Measurements from ENCODE around the gene KCNMA1.

The KCNMA1 gene

DNA sequence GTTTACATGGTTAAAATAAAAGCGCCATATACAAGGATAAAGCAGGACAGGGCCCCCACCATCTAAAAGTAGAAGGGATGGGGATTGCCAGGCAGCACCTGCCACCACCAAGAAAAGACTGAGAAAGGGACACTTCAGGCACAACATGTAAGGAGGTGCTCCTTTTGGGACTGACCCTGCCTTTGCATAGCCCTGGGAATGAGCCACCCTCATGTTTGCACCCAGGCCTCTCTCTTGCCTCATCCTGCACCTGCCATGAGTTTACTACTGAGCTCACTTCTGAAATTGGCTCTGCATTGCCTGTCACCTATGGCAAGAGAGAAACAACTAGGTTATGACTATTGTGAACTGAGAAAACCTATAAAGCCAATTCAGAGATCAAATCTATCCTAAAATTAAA, 489.7 kb downstream of the KCNMA1 start:
- Histone ChIP-seq H3K9me3 (ENCODE audit: control insufficient read depth, low read length) (no peaks in the 10 kb centered on the region), H3K27me3 (replicated peaks; ENCODE audit: control insufficient read depth, insufficient read depth, low read length, poor library complexity, severe bottlenecking) (no peaks in the 10 kb centered on the region), H3K36me3 (ENCODE audit: control insufficient read depth, insufficient read depth, low read length) (no peaks in the 10 kb centered on the region), H3K27ac (ENCODE audit: insufficient read depth, low read length, poor library complexity, severe bottlenecking) (no peak overlapping the region), H3K4me1 (ENCODE audit: control insufficient read depth, insufficient read depth, low read length, poor library complexity, severe bottlenecking) (no peaks in the 10 kb centered on the region), H3K4me3 (ENCODE audit: insufficient read depth, low read depth, low read length, poor library complexity, severe bottlenecking) (no peak overlapping the region)
- DNase-seq = no peak

DNA sequence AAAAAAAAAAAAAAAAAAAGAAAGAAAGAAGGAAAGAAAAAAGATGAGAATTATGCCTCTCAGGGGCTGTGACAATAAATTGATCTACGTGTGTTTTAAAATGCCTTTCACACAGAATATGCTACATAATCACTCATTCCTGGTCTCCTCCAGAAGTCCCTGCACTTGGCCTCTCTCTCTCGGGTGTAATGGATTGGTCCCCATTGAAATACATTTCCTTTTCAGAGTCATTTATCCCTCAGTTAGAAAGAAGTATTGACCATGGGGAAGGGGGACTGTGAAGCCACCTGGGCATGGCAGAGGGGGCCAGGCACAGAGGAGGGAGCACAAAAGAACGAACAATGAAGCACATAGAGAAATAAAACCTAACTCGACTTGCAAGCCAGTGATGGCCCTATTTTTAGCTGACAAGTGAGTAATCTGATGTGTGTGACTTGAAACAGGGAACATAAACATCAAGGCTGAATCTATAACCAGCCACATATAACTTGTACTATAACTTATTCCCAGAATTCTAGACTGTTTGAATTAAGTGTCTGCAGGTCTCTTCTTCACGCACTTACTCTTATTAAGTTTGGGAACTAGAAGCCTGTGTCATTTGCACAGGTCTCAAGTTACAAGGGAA, 490.8 kb downstream of the KCNMA1 start:
- no peak for DNase-seq
- Histone ChIP-seq H3K27ac (ENCODE audit: insufficient read depth, low read length, poor library complexity, severe bottlenecking) (no peak overlapping the region), H3K4me1 (ENCODE audit: control insufficient read depth, insufficient read depth, low read length, poor library complexity, severe bottlenecking) (no peaks in the 10 kb centered on the region), H3K4me3 (ENCODE audit: insufficient read depth, low read depth, low read length, poor library complexity, severe bottlenecking) (no peak overlapping the region), H3K36me3 (ENCODE audit: control insufficient read depth, insufficient read depth, low read length) (no peaks in the 10 kb centered on the region), H3K9me3 (ENCODE audit: control insufficient read depth, low read length) (no peaks in the 10 kb centered on the region), H3K27me3 (replicated peaks; ENCODE audit: control insufficient read depth, insufficient read depth, low read length, poor library complexity, severe bottlenecking) (no peaks in the 10 kb centered on the region)

DNA sequence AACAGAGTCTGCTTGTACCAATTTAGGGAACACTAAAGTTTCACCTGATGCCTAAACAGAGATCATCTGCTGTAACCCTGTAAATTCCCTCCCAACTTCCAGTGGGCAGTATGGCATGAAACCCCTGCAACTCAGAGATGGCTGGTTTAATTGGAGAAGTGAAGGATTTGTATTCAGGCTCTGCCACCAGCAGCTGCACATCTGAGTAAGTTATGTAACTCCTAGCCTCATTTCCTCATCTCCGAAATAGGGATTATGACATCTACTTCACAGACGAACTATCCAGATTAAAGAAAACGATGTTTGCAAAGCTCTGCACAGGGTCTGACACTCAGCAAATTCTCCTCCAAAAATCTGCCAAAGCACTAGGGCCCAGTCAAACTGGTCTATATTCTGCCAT, 493.0 kb downstream of the KCNMA1 start:
- H3K27ac ChIP-seq (ENCODE audit: insufficient read depth, low read length, poor library complexity, severe bottlenecking) = no peak overlapping the region
- DNase-seq = no peak

DNA sequence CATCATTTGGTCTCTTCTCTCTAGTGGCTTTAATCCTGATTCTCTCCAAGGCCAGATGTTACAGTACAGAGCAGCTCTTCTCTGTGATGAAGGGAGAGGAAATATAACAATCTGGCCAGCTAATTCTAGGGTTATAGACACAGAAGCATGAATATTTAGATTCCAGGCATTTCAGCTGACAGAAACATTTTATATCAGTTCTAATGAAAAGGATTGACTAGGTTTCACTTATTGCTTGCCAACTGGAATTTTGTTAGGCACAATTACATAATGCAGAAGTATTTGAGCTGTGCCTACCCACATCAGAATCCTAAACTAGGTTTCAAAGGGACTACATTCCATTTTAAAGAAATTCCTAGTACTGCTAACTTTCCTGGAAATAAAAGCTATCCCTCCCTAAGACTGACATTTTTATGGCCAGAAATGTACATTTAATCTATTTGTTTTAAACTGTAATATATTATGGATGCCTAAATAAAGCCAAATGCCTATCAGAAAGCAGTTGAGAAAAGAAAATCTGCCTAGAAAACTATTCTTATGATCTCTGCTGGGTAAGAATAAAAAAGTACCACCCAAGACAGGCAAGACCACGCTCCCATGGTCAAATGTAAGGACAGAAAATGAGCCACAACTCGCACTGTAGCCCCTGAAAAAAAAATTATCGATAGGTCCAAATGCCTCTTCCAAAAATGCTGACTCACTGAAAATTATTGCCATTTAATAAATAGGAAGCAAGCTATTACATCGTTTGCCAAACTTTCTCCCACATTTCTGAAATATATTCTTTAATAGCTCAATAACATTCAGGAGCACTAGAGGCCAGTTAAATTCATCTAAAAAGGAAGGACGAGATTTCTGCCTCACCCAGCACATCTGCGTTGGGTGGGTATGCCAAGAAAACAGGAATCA, 498.1 kb downstream of the KCNMA1 start:
- no peak for DNase-seq
- Histone ChIP-seq H3K36me3 (ENCODE audit: control insufficient read depth, insufficient read depth, low read length) (no peaks in the 10 kb centered on the region), H3K27ac (ENCODE audit: insufficient read depth, low read length, poor library complexity, severe bottlenecking) (no peak overlapping the region), H3K4me3 (ENCODE audit: insufficient read depth, low read depth, low read length, poor library complexity, severe bottlenecking) (no peak overlapping the region), H3K4me1 (ENCODE audit: control insufficient read depth, insufficient read depth, low read length, poor library complexity, severe bottlenecking) (no peaks in the 10 kb centered on the region), H3K27me3 (replicated peaks; ENCODE audit: control insufficient read depth, insufficient read depth, low read length, poor library complexity, severe bottlenecking) (no peaks in the 10 kb centered on the region), H3K9me3 (ENCODE audit: control insufficient read depth, low read length) (no peaks in the 10 kb centered on the region)

More for the DNA sequence above, 493.0 kb downstream of the KCNMA1 start:
- Histone ChIP-seq H3K4me3 (ENCODE audit: insufficient read depth, low read depth, low read length, poor library complexity, severe bottlenecking) (no peak overlapping the region), H3K27me3 (replicated peaks; ENCODE audit: control insufficient read depth, insufficient read depth, low read length, poor library complexity, severe bottlenecking) (no peaks in the 10 kb centered on the region), H3K9me3 (ENCODE audit: control insufficient read depth, low read length) (no peaks in the 10 kb centered on the region), H3K4me1 (ENCODE audit: control insufficient read depth, insufficient read depth, low read length, poor library complexity, severe bottlenecking) (no peaks in the 10 kb centered on the region), H3K36me3 (ENCODE audit: control insufficient read depth, insufficient read depth, low read length) (no peaks in the 10 kb centered on the region)

DNA sequence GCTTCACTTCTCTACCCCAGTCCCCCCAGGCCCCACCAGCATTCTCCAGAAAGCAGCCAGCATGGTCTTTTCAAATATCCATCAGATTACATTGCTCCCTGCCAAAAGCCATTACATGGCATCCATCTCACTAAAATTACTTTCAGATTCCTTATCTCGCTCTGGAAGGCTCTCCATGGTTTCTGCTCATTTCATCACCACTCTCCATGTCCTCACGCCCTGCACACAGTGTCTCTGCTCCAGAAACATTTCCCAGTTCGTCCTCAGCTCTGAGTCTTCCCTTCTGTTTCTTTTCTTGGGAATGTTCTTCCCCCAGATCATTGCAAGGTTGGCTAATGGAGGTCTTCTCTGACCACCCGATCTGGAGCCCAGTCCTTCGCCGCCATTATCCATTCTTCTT, 499.1 kb downstream of the KCNMA1 start:
- no peaks in the 10 kb centered on the region for H3K9me3 ChIP-seq (ENCODE audit: control insufficient read depth, low read length)
- no peaks in the 10 kb centered on the region for H3K4me1 ChIP-seq (ENCODE audit: control insufficient read depth, insufficient read depth, low read length, poor library complexity, severe bottlenecking)
- H3K27ac ChIP-seq (ENCODE audit: insufficient read depth, low read length, poor library complexity, severe bottlenecking) = no peak overlapping the region
- no peaks in the 10 kb centered on the region for H3K27me3 ChIP-seq (replicated peaks; ENCODE audit: control insufficient read depth, insufficient read depth, low read length, poor library complexity, severe bottlenecking)
- no peaks in the 10 kb centered on the region for H3K36me3 ChIP-seq (ENCODE audit: control insufficient read depth, insufficient read depth, low read length)
- H3K4me3 ChIP-seq (ENCODE audit: insufficient read depth, low read depth, low read length, poor library complexity, severe bottlenecking) = no peak overlapping the region
- DNase-seq = no peak

DNA sequence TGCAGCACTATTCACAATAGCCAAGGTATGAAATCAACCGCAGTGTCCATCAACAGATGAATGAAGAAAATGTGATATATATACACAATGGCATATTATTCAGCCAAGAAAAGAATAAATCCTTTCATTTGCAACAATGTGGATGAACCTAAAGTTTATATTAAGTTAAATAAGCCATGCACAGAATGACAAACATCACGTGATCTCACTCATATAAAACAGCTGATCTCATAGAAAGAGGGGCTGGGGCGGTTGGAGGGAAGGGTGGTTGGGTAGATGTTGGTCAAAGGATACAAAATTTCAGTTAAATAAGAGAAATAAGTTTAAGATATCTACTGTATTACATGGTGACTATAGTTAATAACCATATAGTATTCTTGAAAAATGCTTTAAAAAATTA, 502.1 kb downstream of the KCNMA1 start:
- Histone ChIP-seq H3K36me3 (ENCODE audit: control insufficient read depth, insufficient read depth, low read length) (no peaks in the 10 kb centered on the region), H3K4me3 (ENCODE audit: insufficient read depth, low read depth, low read length, poor library complexity, severe bottlenecking) (no peak overlapping the region), H3K27me3 (replicated peaks; ENCODE audit: control insufficient read depth, insufficient read depth, low read length, poor library complexity, severe bottlenecking) (no peaks in the 10 kb centered on the region)

DNA sequence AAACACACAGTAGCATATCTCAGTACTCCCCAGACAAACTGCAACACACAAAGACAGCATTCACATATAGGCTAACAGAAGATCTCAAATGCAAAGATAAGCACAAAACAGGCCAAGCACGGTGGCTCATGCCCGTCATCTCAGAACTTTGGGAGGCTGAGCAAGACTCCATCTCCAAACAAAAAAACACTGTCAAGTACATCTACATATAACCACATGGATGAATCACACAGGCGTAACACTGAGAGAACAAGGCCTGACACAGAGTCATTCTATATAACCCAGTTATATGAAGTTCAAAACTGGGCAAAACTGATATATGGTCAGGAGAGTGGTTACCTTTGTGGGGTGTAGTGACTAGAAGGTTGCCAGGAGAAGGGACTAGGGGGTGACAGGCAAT, 506.4 kb downstream of the KCNMA1 start:
- Histone ChIP-seq H3K27ac (ENCODE audit: insufficient read depth, low read length, poor library complexity, severe bottlenecking) (no peak overlapping the region), H3K4me1 (ENCODE audit: control insufficient read depth, insufficient read depth, low read length, poor library complexity, severe bottlenecking) (no peaks in the 10 kb centered on the region), H3K36me3 (ENCODE audit: control insufficient read depth, insufficient read depth, low read length) (no peaks in the 10 kb centered on the region), H3K4me3 (ENCODE audit: insufficient read depth, low read depth, low read length, poor library complexity, severe bottlenecking) (no peak overlapping the region), H3K9me3 (ENCODE audit: control insufficient read depth, low read length) (no peaks in the 10 kb centered on the region), H3K27me3 (replicated peaks; ENCODE audit: control insufficient read depth, insufficient read depth, low read length, poor library complexity, severe bottlenecking) (no peaks in the 10 kb centered on the region)
- DNase-seq = no peak

More for the DNA sequence above, 502.1 kb downstream of the KCNMA1 start:
- no peak for DNase-seq
- no peak overlapping the region for H3K27ac ChIP-seq (ENCODE audit: insufficient read depth, low read length, poor library complexity, severe bottlenecking)
- no peaks in the 10 kb centered on the region for H3K4me1 ChIP-seq (ENCODE audit: control insufficient read depth, insufficient read depth, low read length, poor library complexity, severe bottlenecking)
- H3K9me3 ChIP-seq (ENCODE audit: control insufficient read depth, low read length) = no peaks in the 10 kb centered on the region

DNA sequence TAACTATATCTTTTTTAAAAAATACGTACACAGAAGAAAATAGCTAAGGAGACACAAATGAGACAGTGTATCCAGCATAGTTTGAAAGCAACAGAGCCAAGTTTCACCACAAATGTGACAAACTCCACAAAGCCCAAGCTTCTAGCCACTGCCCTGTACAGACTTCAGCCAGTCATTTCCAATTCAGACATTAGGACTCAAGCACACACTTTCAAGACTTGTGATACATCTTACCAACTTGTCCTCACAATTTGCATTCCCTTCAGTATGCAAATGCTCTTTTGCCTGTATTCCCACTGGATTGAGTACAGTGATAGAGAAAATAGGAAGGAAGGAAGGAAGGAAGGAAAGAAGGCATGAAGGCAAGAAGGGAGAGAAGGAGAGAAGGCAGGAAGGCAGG, 510.4 kb downstream of the KCNMA1 start:
- H3K36me3 ChIP-seq (ENCODE audit: control insufficient read depth, insufficient read depth, low read length) = no peaks in the 10 kb centered on the region
- no peak for DNase-seq

DNA sequence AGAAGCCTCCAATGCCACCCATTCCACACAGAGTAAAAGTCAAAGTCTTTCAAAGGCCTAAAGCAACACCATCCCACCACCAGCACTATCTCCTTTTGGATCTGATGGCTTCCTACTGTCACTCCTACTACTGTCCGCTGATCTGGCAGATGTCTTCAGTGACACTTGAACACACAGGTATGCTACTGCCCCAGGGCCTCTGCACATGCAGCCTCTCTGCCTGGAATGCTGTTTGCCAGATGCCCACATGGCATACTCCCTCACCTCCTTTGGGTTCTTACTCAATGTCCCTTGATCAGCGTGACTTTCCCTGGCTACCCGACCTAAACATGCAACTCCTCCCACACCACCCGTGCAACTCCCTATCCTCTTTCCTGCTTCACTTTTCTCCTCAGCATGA, 512.4 kb downstream of the KCNMA1 start:
- no peak for DNase-seq
- no peak overlapping the region for H3K27ac ChIP-seq (ENCODE audit: insufficient read depth, low read length, poor library complexity, severe bottlenecking)
- H3K4me3 ChIP-seq (ENCODE audit: insufficient read depth, low read depth, low read length, poor library complexity, severe bottlenecking) = no peak overlapping the region
- H3K4me1 ChIP-seq (ENCODE audit: control insufficient read depth, insufficient read depth, low read length, poor library complexity, severe bottlenecking) = no peaks in the 10 kb centered on the region
- no peaks in the 10 kb centered on the region for H3K9me3 ChIP-seq (ENCODE audit: control insufficient read depth, low read length)
- no peaks in the 10 kb centered on the region for H3K36me3 ChIP-seq (ENCODE audit: control insufficient read depth, insufficient read depth, low read length)
- H3K27me3 ChIP-seq (replicated peaks; ENCODE audit: control insufficient read depth, insufficient read depth, low read length, poor library complexity, severe bottlenecking) = no peaks in the 10 kb centered on the region

More for the DNA sequence above, 510.4 kb downstream of the KCNMA1 start:
- H3K27ac ChIP-seq (ENCODE audit: insufficient read depth, low read length, poor library complexity, severe bottlenecking) = no peak overlapping the region
- no peaks in the 10 kb centered on the region for H3K9me3 ChIP-seq (ENCODE audit: control insufficient read depth, low read length)
- H3K4me3 ChIP-seq (ENCODE audit: insufficient read depth, low read depth, low read length, poor library complexity, severe bottlenecking) = no peak overlapping the region
- no peaks in the 10 kb centered on the region for H3K4me1 ChIP-seq (ENCODE audit: control insufficient read depth, insufficient read depth, low read length, poor library complexity, severe bottlenecking)
- no peaks in the 10 kb centered on the region for H3K27me3 ChIP-seq (replicated peaks; ENCODE audit: control insufficient read depth, insufficient read depth, low read length, poor library complexity, severe bottlenecking)

DNA sequence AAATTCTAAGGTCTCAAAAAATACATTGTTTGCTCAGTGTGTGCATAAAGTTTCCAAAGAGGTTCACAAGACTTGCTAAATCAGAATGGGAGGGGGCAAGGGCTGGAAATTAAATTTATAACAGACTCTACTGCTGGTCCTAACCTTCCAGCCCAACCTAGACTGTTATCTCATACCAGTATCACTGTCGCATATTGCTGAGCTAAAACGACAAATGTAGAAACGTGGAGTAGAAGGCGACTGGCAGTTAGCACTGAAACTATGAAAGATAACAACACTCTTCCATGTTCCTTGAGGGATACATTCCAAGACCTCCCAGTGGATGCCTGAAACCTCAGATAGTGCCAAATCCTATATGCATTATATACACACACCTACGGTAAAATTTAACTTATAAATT, 514.3 kb downstream of the KCNMA1 start:
- Histone ChIP-seq H3K27ac (ENCODE audit: insufficient read depth, low read length, poor library complexity, severe bottlenecking) (no peak overlapping the region), H3K36me3 (ENCODE audit: control insufficient read depth, insufficient read depth, low read length) (no peaks in the 10 kb centered on the region), H3K4me1 (ENCODE audit: control insufficient read depth, insufficient read depth, low read length, poor library complexity, severe bottlenecking) (no peaks in the 10 kb centered on the region), H3K9me3 (ENCODE audit: control insufficient read depth, low read length) (no peaks in the 10 kb centered on the region), H3K27me3 (replicated peaks; ENCODE audit: control insufficient read depth, insufficient read depth, low read length, poor library complexity, severe bottlenecking) (no peaks in the 10 kb centered on the region), H3K4me3 (ENCODE audit: insufficient read depth, low read depth, low read length, poor library complexity, severe bottlenecking) (no peak overlapping the region)
- DNase-seq = no peak

Data from effector memory CD4-positive, alpha-beta T cell (primary cell).